ENCODE measurements around the gene RHCG. TPM values are rescaled to one million over a fixed set of nuclear protein-coding genes. Genes with fewer than 3 reads are reported as not detected.

RHCG gene
- total and polyA plus RNA-seq, 2 of the 13 experiments (the other 11 are each of a cell fraction or from before 2014, with no cell fraction given), result not detected

- H3K9me3 ChIP-seq (ENCODE audit: low read length), result no peaks in the 10 kb centered on the region
- no peaks in the 10 kb centered on the region for H3K79me2 ChIP-seq (ENCODE audit: insufficient read depth, low read length)
- peaks cover 8% of the 10 kb centered on the region for H3K4me1 ChIP-seq (ENCODE audit: insufficient read depth, low read length)
- ChIA-PET CTCF (ENCODE audit: low intra/inter-chr PET ratio, low total read pairs) (no interaction called here), POLR2A (no interaction called here)
- in situ Hi-C loops (cut with HindIII; ENCODE audit: extremely low pct_ligation_motif_present, low pct_unique_long_range_greater_than_20kb) (no loop called here), intact Hi-C loops (cut with micrococcal nuclease; ENCODE audit: unreplicated experiment) (no loop called here)
- no TSS peak for BruUV-seq (replicated peaks)
- DNase-seq (ENCODE audit: low spot score) (no peak), ATAC-seq (no peak), FAIRE-seq (no peak)
- no peak overlapping the region for H3K4me2 ChIP-seq (ENCODE audit: low read depth, low read length)
- H4K20me1 ChIP-seq (ENCODE audit: insufficient read depth, low read length), result no peaks in the 10 kb centered on the region
- H3K9ac ChIP-seq (ENCODE audit: insufficient read depth, low read depth, low read length), result no peak overlapping the region
- no peaks in the 10 kb centered on the region; a peak in 2 of 5 replicates for H3K27me3 ChIP-seq (ENCODE audit: control insufficient read depth in 1 of 2, insufficient read depth in 2 of 2, low read length in 2 of 2)
- no peaks in the 10 kb centered on the region for H3K36me3 ChIP-seq (replicated peaks in 1 of 2; ENCODE audit: control insufficient read depth in 1 of 2, insufficient read depth in 2 of 2, low read length in 2 of 2)
- H3K4me3 ChIP-seq (replicated peaks in 1 of 3; ENCODE audit: insufficient read depth in 1 of 3, low read depth in 2 of 3, low read length in 3 of 3), result no peak overlapping the region
- no peak overlapping the region for H3K27ac ChIP-seq (ENCODE audit: extremely low read length, insufficient read depth, low read length)
- H2AFZ ChIP-seq (ENCODE audit: low read length), result no peak overlapping the region
- WGBS (ENCODE audit: low lambda C conversion rate), result 0% methylated on average over 1 of the region's 1 CpG
- TF ChIP-seq, protein P1, sequence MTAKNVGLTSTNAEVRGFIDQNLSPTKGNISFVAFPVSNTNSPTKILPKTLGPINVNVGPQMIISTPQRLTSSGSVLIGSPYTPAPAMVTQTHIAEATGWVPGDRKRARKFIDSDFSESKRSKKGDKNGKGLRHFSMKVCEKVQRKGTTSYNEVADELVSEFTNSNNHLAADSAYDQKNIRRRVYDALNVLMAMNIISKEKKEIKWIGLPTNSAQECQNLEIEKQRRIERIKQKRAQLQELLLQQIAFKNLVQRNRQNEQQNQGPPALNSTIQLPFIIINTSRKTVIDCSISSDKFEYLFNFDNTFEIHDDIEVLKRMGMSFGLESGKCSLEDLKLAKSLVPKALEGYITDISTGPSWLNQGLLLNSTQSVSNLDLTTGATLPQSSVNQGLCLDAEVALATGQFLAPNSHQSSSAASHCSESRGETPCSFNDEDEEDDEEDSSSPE (CRISPR knock-in tag; IDR thresholded peaks at IDR 0.05), result no peak
- TF ChIP-seq ZNF263 (CRISPR knock-in tag; IDR thresholded peaks at IDR 0.05) (no peak), SMARCC2 (IDR thresholded peaks at IDR 0.05) (no peak), CBX5 (CRISPR knock-in tag; IDR thresholded peaks at IDR 0.05; ENCODE audit: borderline replicate concordance) (no peak), HNRNPLL (IDR thresholded peaks at IDR 0.05; ENCODE audit: low read depth, low read length, poor library complexity, severe bottlenecking) (no peak), ZFP1 (CRISPR knock-in tag; IDR thresholded peaks at IDR 0.05) (no peak), PRDM10 (CRISPR knock-in tag; IDR thresholded peaks at IDR 0.05; ENCODE audit: low read depth) (no peak), ZNF672 (CRISPR knock-in tag; IDR thresholded peaks at IDR 0.05) (no peak), SPEN (CRISPR knock-in tag; IDR thresholded peaks at IDR 0.05; ENCODE audit: low read depth) (no peak), TCF7 (IDR thresholded peaks at IDR 0.05; ENCODE audit: low read depth) (no peak), MYC (CRISPR knock-in tag; IDR thresholded peaks at IDR 0.05; ENCODE audit: borderline replicate concordance) (no peak), ZNF44 (CRISPR knock-in tag; IDR thresholded peaks at IDR 0.05) (no peak), GATAD1 (CRISPR knock-in tag; IDR thresholded peaks at IDR 0.05) (no peak), RFXAP (CRISPR knock-in tag; IDR thresholded peaks at IDR 0.05; ENCODE audit: borderline replicate concordance) (no peak)
- TF ChIP-seq, protein P2, sequence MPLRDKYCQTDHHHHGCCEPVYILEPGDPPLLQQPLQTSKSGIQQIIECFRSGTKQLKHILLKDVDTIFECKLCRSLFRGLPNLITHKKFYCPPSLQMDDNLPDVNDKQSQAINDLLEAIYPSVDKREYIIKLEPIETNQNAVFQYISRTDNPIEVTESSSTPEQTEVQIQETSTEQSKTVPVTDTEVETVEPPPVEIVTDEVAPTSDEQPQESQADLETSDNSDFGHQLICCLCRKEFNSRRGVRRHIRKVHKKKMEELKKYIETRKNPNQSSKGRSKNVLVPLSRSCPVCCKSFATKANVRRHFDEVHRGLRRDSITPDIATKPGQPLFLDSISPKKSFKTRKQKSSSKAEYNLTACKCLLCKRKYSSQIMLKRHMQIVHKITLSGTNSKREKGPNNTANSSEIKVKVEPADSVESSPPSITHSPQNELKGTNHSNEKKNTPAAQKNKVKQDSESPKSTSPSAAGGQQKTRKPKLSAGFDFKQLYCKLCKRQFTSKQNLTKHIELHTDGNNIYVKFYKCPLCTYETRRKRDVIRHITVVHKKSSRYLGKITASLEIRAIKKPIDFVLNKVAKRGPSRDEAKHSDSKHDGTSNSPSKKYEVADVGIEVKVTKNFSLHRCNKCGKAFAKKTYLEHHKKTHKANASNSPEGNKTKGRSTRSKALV (CRISPR knock-in tag; IDR thresholded peaks at IDR 0.05), result no peak
- TF ChIP-seq, protein P3, sequence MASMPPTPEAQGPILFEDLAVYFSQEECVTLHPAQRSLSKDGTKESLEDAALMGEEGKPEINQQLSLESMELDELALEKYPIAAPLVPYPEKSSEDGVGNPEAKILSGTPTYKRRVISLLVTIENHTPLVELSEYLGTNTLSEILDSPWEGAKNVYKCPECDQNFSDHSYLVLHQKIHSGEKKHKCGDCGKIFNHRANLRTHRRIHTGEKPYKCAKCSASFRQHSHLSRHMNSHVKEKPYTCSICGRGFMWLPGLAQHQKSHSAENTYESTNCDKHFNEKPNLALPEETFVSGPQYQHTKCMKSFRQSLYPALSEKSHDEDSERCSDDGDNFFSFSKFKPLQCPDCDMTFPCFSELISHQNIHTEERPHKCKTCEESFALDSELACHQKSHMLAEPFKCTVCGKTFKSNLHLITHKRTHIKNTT (CRISPR knock-in tag; IDR thresholded peaks at IDR 0.05), result no peak
- TF ChIP-seq, protein P4, sequence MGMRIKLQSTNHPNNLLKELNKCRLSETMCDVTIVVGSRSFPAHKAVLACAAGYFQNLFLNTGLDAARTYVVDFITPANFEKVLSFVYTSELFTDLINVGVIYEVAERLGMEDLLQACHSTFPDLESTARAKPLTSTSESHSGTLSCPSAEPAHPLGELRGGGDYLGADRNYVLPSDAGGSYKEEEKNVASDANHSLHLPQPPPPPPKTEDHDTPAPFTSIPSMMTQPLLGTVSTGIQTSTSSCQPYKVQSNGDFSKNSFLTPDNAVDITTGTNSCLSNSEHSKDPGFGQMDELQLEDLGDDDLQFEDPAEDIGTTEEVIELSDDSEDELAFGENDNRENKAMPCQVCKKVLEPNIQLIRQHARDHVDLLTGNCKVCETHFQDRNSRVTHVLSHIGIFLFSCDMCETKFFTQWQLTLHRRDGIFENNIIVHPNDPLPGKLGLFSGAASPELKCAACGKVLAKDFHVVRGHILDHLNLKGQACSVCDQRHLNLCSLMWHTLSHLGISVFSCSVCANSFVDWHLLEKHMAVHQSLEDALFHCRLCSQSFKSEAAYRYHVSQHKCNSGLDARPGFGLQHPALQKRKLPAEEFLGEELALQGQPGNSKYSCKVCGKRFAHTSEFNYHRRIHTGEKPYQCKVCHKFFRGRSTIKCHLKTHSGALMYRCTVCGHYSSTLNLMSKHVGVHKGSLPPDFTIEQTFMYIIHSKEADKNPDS (CRISPR knock-in tag; IDR thresholded peaks at IDR 0.05), result no peak
Observed at GRCh38 chr15:89524184-89524583, 27.8 kb upstream of the RHCG start.
